CD8-positive, alpha-beta memory T cell (primary cell): ENCODE data around the gene SINHCAF. TPM values are rescaled to one million over a fixed set of nuclear protein-coding genes. Genes with fewer than 3 reads are reported as not detected.
"Not testable (repeated sequence)": the region's sequence is repeated elsewhere in the genome, so short reads cannot be mapped to it uniquely, and the experiment has no call there.

Experiments
- CTCF ChIA-PET: fragments of 350-600 bp; sonication (Branson Sonifier 250); formaldehyde crosslinking; loops from one replicate; lab custom pipeline; 2021; ENCODE audit warnings: antibody characterized with exemption; lab: Charles Lee
- POLR2A ChIA-PET: fragments of 350-600 bp; sonication (Branson Sonifier 250); formaldehyde crosslinking; loops from one replicate; lab custom pipeline; 2021; ENCODE audit warnings: antibody characterized with exemption; lab: Charles Lee
- DNase-seq, 5 donors: peaks; one replicate each; pipeline versions ENCODE4 v3.0.0 to v3.0.0-alpha.2; 2020 to 2022; ENCODE audit warnings: mixed read lengths in 1 of 5
- H3K27ac ChIP-seq: one replicate; pipeline ENCODE4 v1.7.0; 2013; ENCODE audit warnings: low read depth, mild to moderate bottlenecking, low read length, moderate library complexity
- H3K27me3 ChIP-seq: 2 replicates; pipeline ENCODE4 v1.7.0; 2013; ENCODE audit warnings: low read length, mild to moderate bottlenecking; ENCODE audit not compliant: insufficient read depth, poor library complexity, severe bottlenecking
- H3K36me3 ChIP-seq: 2 replicates; pipeline ENCODE4 v1.7.0; 2013; ENCODE audit warnings: mild to moderate bottlenecking, low read length, moderate library complexity; ENCODE audit not compliant: insufficient read depth
- H3K4me1 ChIP-seq: 2 replicates; pipeline ENCODE4 v1.7.0; 2013; ENCODE audit warnings: mild to moderate bottlenecking, low read length, moderate library complexity; ENCODE audit not compliant: insufficient read depth
- H3K4me3 ChIP-seq: 2 replicates; pipeline ENCODE4 v1.7.0; 2013; ENCODE audit warnings: mild to moderate bottlenecking, low read length
- H3K9me3 ChIP-seq: 2 replicates; pipeline ENCODE4 v1.7.0; 2013; ENCODE audit warnings: mild to moderate bottlenecking, low read length
- H3K27ac Mint-ChIP-seq, 8 donors: one replicate each; pipeline ENCODE4 v1.8.0; 2020 to 2021; ENCODE audit warnings: mixed read lengths in 8 of 8, mild to moderate bottlenecking in 6 of 8, inconsistent platforms in 3 of 8, moderate library complexity in 3 of 8
- H3K27me3 Mint-ChIP-seq, 2 donors: one replicate each; pipeline ENCODE4 v1.8.0; 2020 to 2021; ENCODE audit warnings: mixed read lengths in 2 of 2, mild to moderate bottlenecking in 1 of 2, moderate library complexity in 1 of 2
- H3K36me3 Mint-ChIP-seq, 3 donors: one replicate each; pipeline ENCODE4 v1.8.0; 2020 to 2021; ENCODE audit warnings: mixed read lengths in 3 of 3, inconsistent platforms in 1 of 3, mild to moderate bottlenecking in 1 of 3
- H3K4me1 Mint-ChIP-seq, 3 donors: one replicate each; pipeline ENCODE4 v1.8.0; 2020 to 2021; ENCODE audit warnings: mixed read lengths in 3 of 3, inconsistent platforms in 1 of 3, mild to moderate bottlenecking in 1 of 3
- H3K4me3 Mint-ChIP-seq, 7 donors: one replicate each; pipeline ENCODE4 v1.8.0; 2020 to 2021; ENCODE audit warnings: mixed read lengths in 7 of 7, mild to moderate bottlenecking in 6 of 7, moderate library complexity in 4 of 7, inconsistent platforms in 2 of 7
- H3K9me3 Mint-ChIP-seq, 5 donors: one replicate each; pipeline ENCODE4 v1.8.0; 2020 to 2022; ENCODE audit warnings: mixed read lengths in 5 of 5, mild to moderate bottlenecking in 3 of 5, moderate library complexity in 2 of 5, inconsistent platforms in 1 of 5
- polyA plus RNA-seq: library from polyadenylated mRNA; unstranded; fragments of 300-500 nt; fragmentation: Illumina TruSeq; gene quantifications from one replicate; pipeline ENCODE4 v1.2.3, GENCODE V29; 2021
- total RNA-seq, 2 experiments: library from RNA; stranded (reverse); gene quantifications; one replicate each; pipeline ENCODE4 v1.2.3, GENCODE V29; 2021

Gene SINHCAF
- total and polyA plus RNA-seq, 3 experiments from 2014 or later = 55.9 to 149 (median 143) TPM

GRCh38 chr12:31278832-31279231 is 47.1 kb downstream of the SINHCAF start:
- Histone ChIP-seq H3K4me1 (no peaks in the 10 kb centered on the region), H3K27me3 (no peaks in the 10 kb centered on the region), H3K27ac (no peak overlapping the region), H3K4me3 (no peak overlapping the region), H3K9me3 (no peaks in the 10 kb centered on the region), H3K36me3 (no peaks in the 10 kb centered on the region)
- no peak for DNase-seq
- peaks cover 0 to 63% (median 13%) of the 10 kb centered on the region in 3 donors for H3K36me3 Mint-ChIP-seq
- H3K27me3 Mint-ChIP-seq = no peaks in the 10 kb centered on the region
- no peaks in the 10 kb centered on the region for H3K9me3 Mint-ChIP-seq
- H3K4me1 Mint-ChIP-seq = no peaks in the 10 kb centered on the region
- peak overlapping the region in 2 of 8 donors; percentile 47 to 65 for H3K27ac Mint-ChIP-seq
- ChIA-PET POLR2A (no interaction called here), CTCF (no interaction called here)
- H3K4me3 Mint-ChIP-seq = no peak overlapping the region

GRCh38 chr12:31278424-31278823 is 47.5 kb downstream of the SINHCAF start:
- Histone ChIP-seq H3K36me3 (no peaks in the 10 kb centered on the region), H3K27ac (no peak overlapping the region), H3K4me1 (no peaks in the 10 kb centered on the region), H3K27me3 (no peaks in the 10 kb centered on the region), H3K9me3 (no peaks in the 10 kb centered on the region), H3K4me3 (no peak overlapping the region)
- DNase-seq = no peak
- POLR2A ChIA-PET = no interaction called here
- peak overlapping the region in 3 of 8 donors; percentile 2 to 65 (median 58) for H3K27ac Mint-ChIP-seq
- CTCF ChIA-PET = no interaction called here
- no peaks in the 10 kb centered on the region for H3K27me3 Mint-ChIP-seq
- H3K4me3 Mint-ChIP-seq = no peak overlapping the region
- H3K4me1 Mint-ChIP-seq = no peaks in the 10 kb centered on the region
- no peaks in the 10 kb centered on the region for H3K9me3 Mint-ChIP-seq
- peaks cover 0 to 61% (median 11%) of the 10 kb centered on the region in 3 donors for H3K36me3 Mint-ChIP-seq

GRCh38 chr12:31277081-31277480 is 48.9 kb downstream of the SINHCAF start:
- ChIA-PET POLR2A (no interaction called here), CTCF (no interaction called here)
- no peaks in the 10 kb centered on the region for H3K4me1 ChIP-seq
- no peaks in the 10 kb centered on the region for H3K9me3 ChIP-seq
- no peaks in the 10 kb centered on the region for H3K27me3 Mint-ChIP-seq
- H3K27ac ChIP-seq = no peak overlapping the region
- H3K4me3 ChIP-seq = no peak overlapping the region
- H3K36me3 Mint-ChIP-seq = peaks cover 0 to 51% (median 11%) of the 10 kb centered on the region in 3 donors
- no peak for DNase-seq
- H3K4me1 Mint-ChIP-seq = no peaks in the 10 kb centered on the region
- H3K4me3 Mint-ChIP-seq = no peak overlapping the region
- peak overlapping the region in 6 of 8 donors; percentile 10 to 73 (median 71) for H3K27ac Mint-ChIP-seq
- H3K9me3 Mint-ChIP-seq = no peaks in the 10 kb centered on the region
- H3K27me3 ChIP-seq = no peaks in the 10 kb centered on the region
- H3K36me3 ChIP-seq = no peaks in the 10 kb centered on the region

GRCh38 chr12:31275491-31275890 is 50.5 kb downstream of the SINHCAF start:
- POLR2A ChIA-PET = no interaction called here
- Histone ChIP-seq H3K27ac (no peak overlapping the region), H3K4me3 (no peak overlapping the region), H3K36me3 (no peaks in the 10 kb centered on the region), H3K27me3 (no peaks in the 10 kb centered on the region), H3K9me3 (no peaks in the 10 kb centered on the region), H3K4me1 (no peaks in the 10 kb centered on the region)
- CTCF ChIA-PET = interaction anchor here (0.7 kb wide), 1 partner anchor 81 kb away, joined by 4 read pairs; no protein-coding TSS in a partner anchor
- H3K27me3 Mint-ChIP-seq = no peaks in the 10 kb centered on the region
- DNase-seq = no peak
- H3K4me1 Mint-ChIP-seq = no peaks in the 10 kb centered on the region
- peaks cover 0 to 43% (median 10%) of the 10 kb centered on the region in 3 donors for H3K36me3 Mint-ChIP-seq
- H3K27ac Mint-ChIP-seq = peak overlapping the region in 3 of 8 donors; percentile 5 to 70 (median 14)
- no peak overlapping the region for H3K4me3 Mint-ChIP-seq
- no peaks in the 10 kb centered on the region for H3K9me3 Mint-ChIP-seq

- ChIA-PET POLR2A (interaction anchor here (0.5 kb wide), 1 partner anchor 88 kb away, joined by 4 read pairs; no protein-coding TSS in a partner anchor), CTCF (interaction anchor here (0.7 kb wide), 1 partner anchor 82 kb away, joined by 4 read pairs; no protein-coding TSS in a partner anchor)
- Mint-ChIP-seq H3K4me3 (no peak overlapping the region), H3K4me1 (no peaks in the 10 kb centered on the region), H3K36me3 (peaks cover 0 to 38% (median 7%) of the 10 kb centered on the region in 3 donors), H3K9me3 (no peaks in the 10 kb centered on the region), H3K27me3 (no peaks in the 10 kb centered on the region), H3K27ac (peak overlapping the region in 2 of 8 donors; percentile 14 to 16)
- DNase-seq = no peak
- no peaks in the 10 kb centered on the region for H3K27me3 ChIP-seq
- no peaks in the 10 kb centered on the region for H3K36me3 ChIP-seq
- no peaks in the 10 kb centered on the region for H3K4me1 ChIP-seq
- H3K9me3 ChIP-seq = no peaks in the 10 kb centered on the region
- no peak overlapping the region for H3K4me3 ChIP-seq
- no peak overlapping the region for H3K27ac ChIP-seq
Observed at GRCh38 chr12:31274520-31275300, 51.2 kb downstream of the SINHCAF start.

GRCh38 chr12:31273794-31274193 is 52.2 kb downstream of the SINHCAF start:
- H3K9me3 ChIP-seq, CTCF ChIA-PET, H3K27me3 ChIP-seq, H3K27me3 Mint-ChIP-seq, H3K4me1 Mint-ChIP-seq, DNase-seq, H3K4me1 ChIP-seq, H3K9me3 Mint-ChIP-seq, H3K4me3 ChIP-seq, POLR2A ChIA-PET, H3K4me3 Mint-ChIP-seq, H3K36me3 ChIP-seq, H3K27ac ChIP-seq, H3K27ac Mint-ChIP-seq: not testable (repeated sequence)
- peaks cover 0 to 33% (median 9%) of the 10 kb centered on the region in 3 donors for H3K36me3 Mint-ChIP-seq

GRCh38 chr12:31272607-31273225 is 53.2 kb downstream of the SINHCAF start:
- Mint-ChIP-seq H3K27me3 (no peaks in the 10 kb centered on the region), H3K27ac (peak overlapping the region in 2 of 8 donors; percentile 56 to 58), H3K9me3 (no peaks in the 10 kb centered on the region)

GRCh38 chr12:31267966-31268365 is 58.0 kb downstream of the SINHCAF start:
- H3K4me1 Mint-ChIP-seq = no peaks in the 10 kb centered on the region
- peaks cover 0 to 2% (median 2%) of the 10 kb centered on the region in 3 donors for H3K36me3 Mint-ChIP-seq
- H3K27me3 Mint-ChIP-seq = no peaks in the 10 kb centered on the region
- POLR2A ChIA-PET = no interaction called here
- H3K4me1 ChIP-seq = no peaks in the 10 kb centered on the region
- H3K4me3 Mint-ChIP-seq = no peak overlapping the region
- no peaks in the 10 kb centered on the region for H3K36me3 ChIP-seq
- no peaks in the 10 kb centered on the region for H3K9me3 Mint-ChIP-seq
- CTCF ChIA-PET = no interaction called here
- DNase-seq = no peak
- H3K27ac Mint-ChIP-seq = no peak overlapping the region
- no peak overlapping the region for H3K4me3 ChIP-seq
- no peaks in the 10 kb centered on the region for H3K9me3 ChIP-seq
- no peaks in the 10 kb centered on the region for H3K27me3 ChIP-seq
- no peak overlapping the region for H3K27ac ChIP-seq

More at GRCh38 chr12:31272607-31273225, 53.2 kb downstream of the SINHCAF start:
- Histone ChIP-seq H3K36me3 (no peaks in the 10 kb centered on the region), H3K4me3 (no peak overlapping the region), H3K27ac (no peak overlapping the region), H3K4me1 (no peaks in the 10 kb centered on the region), H3K9me3 (no peaks in the 10 kb centered on the region), H3K27me3 (no peaks in the 10 kb centered on the region)
- H3K4me3 Mint-ChIP-seq = no peak overlapping the region
- ChIA-PET CTCF (interaction anchor here (1.0 to 2.6 kb wide), 20 partner anchors 9 to 425 kb away, joined by 3 to 33 read pairs (median 6); no protein-coding TSS in a partner anchor), POLR2A (interaction anchor here (0.6 kb wide), 1 partner anchor 36 kb away, joined by 4 read pairs; no protein-coding TSS in a partner anchor)
- DNase-seq = no peak
- H3K36me3 Mint-ChIP-seq = peaks cover 0 to 26% (median 9%) of the 10 kb centered on the region in 3 donors
- H3K4me1 Mint-ChIP-seq = no peaks in the 10 kb centered on the region
